ENCODE results near the gene FER. TPM values are rescaled to one million over a fixed set of nuclear protein-coding genes. Genes with fewer than 3 reads are reported as not detected.

The FER gene
- total and polyA plus RNA-seq, 9 of the 15 experiments (the other 6 are each of a cell fraction or from before 2014, with no cell fraction given) = 6.7 to 18.2 (median 8.9) TPM

- TF ChIP-seq CREB3L1 (IDR thresholded peaks at IDR 0.05; ENCODE audit: borderline replicate concordance, low read depth) (peak; percentile 99), ZNF316 (IDR thresholded peaks at IDR 0.05) (peak; percentile 82; the same call in 1 of the 2 replicates), TBP (optimal IDR thresholded peaks at IDR 0.05; ENCODE audit: low read depth, low read length) (peak; percentile 91), ZBTB1 (CRISPR knock-in tag; IDR thresholded peaks at IDR 0.05; ENCODE audit: borderline replicate concordance, low read depth) (peak; percentile 61; the same call in 1 of the 2 replicates), MAFK (IDR thresholded peaks at IDR 0.05; ENCODE audit: low read length) (peak; percentile 9; the same call in 1 of the 2 replicates), BRCA1 (IDR thresholded peaks at IDR 0.05) (no peak), BRCA1 (CRISPR knock-in tag; IDR thresholded peaks at IDR 0.05) (no peak), CUX1 (CRISPR knock-in tag; IDR thresholded peaks at IDR 0.05) (no peak), ZMIZ1 (IDR thresholded peaks at IDR 0.05; ENCODE audit: low read depth in 2 of 2, low read length in 2 of 2) (peak; percentile 17 to 61; a peak in 1 of 4 replicates), SRF (CRISPR knock-in tag; IDR thresholded peaks at IDR 0.05) (peak in 1 of 2 experiments; percentile 63; a peak in 2 of 4 replicates), DIDO1 (tag; IDR thresholded peaks at IDR 0.05; ENCODE audit: low read depth) (0 out of 2 replicates have a peak, but pooled peaks have one; percentile 27), POLR2H (tag; IDR thresholded peaks at IDR 0.05; ENCODE audit: low read depth) (peak; percentile 89), CTBP1 (IDR thresholded peaks at IDR 0.05; ENCODE audit: borderline replicate concordance) (peak; percentile 57), ZFP30 (CRISPR knock-in tag; IDR thresholded peaks at IDR 0.05; ENCODE audit: borderline replicate concordance) (no peak), TCFL5 (CRISPR knock-in tag; conservative IDR thresholded peaks at IDR 0.05) (no peak), SREBF1 (IDR thresholded peaks at IDR 0.05; ENCODE audit: borderline replicate concordance, low read depth, low read length) (no peak)
These were observed 867 bp downstream of the FER start (continued) for GRCh38 chr5:108748401-108749127.
